ENCODE data around the gene TCF4.
A peak's percentile ranks its signal among the peaks of the same experiment; 100 is the strongest.

TCF4 gene

GRCh38 chr18:55256226-55256928 lies 331.6 kb downstream of the TCF4 start:
- no peak for FAIRE-seq
- no peak for DNase-seq (ENCODE audit: extremely low spot score, insufficient read length, low read depth)

GRCh38 chr18:55253814-55254213 lies 334.2 kb downstream of the TCF4 start:
- FAIRE-seq (no peak), DNase-seq (ENCODE audit: extremely low spot score, insufficient read length, low read depth) (no peak)

DNA sequence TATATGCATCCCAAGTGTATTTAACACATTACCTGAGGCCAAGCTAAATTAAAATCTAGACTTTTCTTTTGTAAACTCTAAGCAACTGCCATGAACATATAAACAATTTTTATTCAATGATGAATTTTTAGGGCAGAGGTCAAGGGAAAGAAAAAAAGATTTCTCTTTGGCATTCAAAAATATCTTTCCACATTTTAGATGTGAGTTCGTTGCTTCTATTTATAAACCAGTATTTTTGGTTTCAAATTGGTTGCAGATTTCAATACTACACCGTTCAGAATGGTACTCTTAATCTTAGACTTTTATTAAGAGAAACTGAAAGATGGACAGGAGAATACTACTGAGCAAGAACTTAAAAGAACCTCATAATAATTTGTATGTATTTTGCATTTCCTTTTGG lies 335.1 kb downstream of the TCF4 start:
- peak; percentile 83 for FAIRE-seq
- DNase-seq (ENCODE audit: extremely low spot score, insufficient read length, low read depth): no peak

DNA sequence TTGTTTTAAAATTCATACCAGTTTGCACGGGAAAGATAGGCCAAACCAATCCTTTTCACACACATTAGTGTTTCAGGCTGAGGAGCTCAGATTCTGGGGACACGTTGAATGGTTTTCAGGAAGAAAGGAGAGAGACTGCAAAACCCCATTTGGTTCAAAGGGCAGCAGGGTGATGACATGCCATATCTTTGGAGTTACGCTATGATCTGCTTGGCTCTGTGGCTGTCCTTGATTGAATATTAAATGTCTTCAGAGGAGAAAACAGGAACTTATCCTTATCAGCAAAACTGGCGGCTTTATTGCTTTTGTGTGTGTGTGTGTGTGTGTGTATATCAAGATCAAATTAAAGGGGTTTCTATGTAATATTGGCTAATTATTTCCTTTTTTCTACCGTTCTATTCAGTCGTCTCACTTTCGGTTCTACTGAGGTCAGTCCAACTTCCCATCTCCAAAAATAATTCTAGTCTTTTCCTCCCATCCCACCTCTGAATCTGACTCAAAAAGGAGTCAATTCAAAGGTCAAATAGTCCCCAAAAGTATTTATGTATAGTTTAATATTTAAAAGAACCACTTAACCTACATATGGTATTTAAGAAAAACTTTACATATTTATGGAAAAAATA lies 335.8 kb downstream of the TCF4 start:
- peak; percentile 80 for FAIRE-seq
- no peak for DNase-seq (ENCODE audit: extremely low spot score, insufficient read length, low read depth)

- DNase-seq (ENCODE audit: extremely low spot score, insufficient read length, low read depth) (no peak), FAIRE-seq (peak; percentile 72)
Observed at GRCh38 chr18:55251254-55251971, 336.6 kb downstream of the TCF4 start.

GRCh38 chr18:55250768-55251173 lies 337.2 kb downstream of the TCF4 start:
- DNase-seq (ENCODE audit: extremely low spot score, insufficient read length, low read depth) (no peak), FAIRE-seq (no peak)

GRCh38 chr18:55249550-55249949 lies 338.4 kb downstream of the TCF4 start:
- DNase-seq (ENCODE audit: extremely low spot score, insufficient read length, low read depth) (no peak), FAIRE-seq (peak; percentile 81)

DNA sequence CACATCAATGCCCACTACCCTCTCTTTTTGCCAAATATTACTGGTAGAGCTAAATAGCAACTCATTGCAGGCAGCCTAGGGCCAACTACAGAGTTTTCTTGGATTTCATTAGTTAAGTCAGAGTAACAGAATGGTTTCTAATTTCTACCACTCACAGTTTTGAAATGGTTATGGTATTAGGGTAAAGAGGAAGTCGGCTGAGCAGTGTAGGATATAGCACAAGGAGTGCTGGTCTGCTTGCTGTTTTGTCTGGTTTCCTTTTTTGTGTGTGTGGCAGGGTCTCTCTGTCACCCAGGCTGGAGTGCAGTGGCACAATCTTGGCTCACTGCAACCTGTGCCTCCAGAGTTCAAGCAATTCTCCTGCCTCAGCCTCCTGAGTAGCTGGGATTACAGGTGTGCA lies 339.5 kb downstream of the TCF4 start:
- FAIRE-seq (no peak), DNase-seq (ENCODE audit: extremely low spot score, insufficient read length, low read depth) (no peak)

- FAIRE-seq (peak; percentile 56), DNase-seq (ENCODE audit: extremely low spot score, insufficient read length, low read depth) (no peak)
Observed at GRCh38 chr18:55247032-55247431, 341.0 kb downstream of the TCF4 start.

- peak; percentile 58 for FAIRE-seq
Observed at GRCh38 chr18:55246278-55246677, 341.7 kb downstream of the TCF4 start.

DNA sequence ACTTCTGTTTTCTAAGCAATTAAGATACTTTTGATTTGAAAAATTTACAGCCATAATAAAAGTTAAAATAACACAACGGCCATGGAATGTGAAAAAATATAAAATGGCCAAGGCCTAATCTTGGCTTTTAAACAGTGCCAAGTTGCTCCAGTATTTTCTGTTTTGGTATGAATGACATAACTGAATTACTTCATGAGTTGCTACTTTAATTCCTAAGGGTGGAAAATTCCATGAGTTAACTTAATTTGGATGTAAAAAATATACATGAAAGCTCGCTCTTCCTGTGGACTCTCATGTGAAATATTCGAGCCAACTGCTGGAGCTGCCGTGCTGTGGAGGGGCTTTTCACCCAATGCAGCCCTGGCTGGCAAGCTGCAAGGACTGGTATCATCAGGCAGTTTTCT lies 342.8 kb downstream of the TCF4 start:
- FAIRE-seq: no peak

More at GRCh38 chr18:55246278-55246677, 341.7 kb downstream of the TCF4 start:
- no peak for DNase-seq (ENCODE audit: extremely low spot score, insufficient read length, low read depth)

GRCh38 chr18:55244546-55244945 lies 343.4 kb downstream of the TCF4 start:
- no peak for FAIRE-seq
- no peak for DNase-seq (ENCODE audit: extremely low spot score, insufficient read length, low read depth)

More for the DNA sequence above, 342.8 kb downstream of the TCF4 start:
- no peak for DNase-seq (ENCODE audit: extremely low spot score, insufficient read length, low read depth)

GRCh38 chr18:55243857-55244256 lies 344.1 kb downstream of the TCF4 start:
- FAIRE-seq (no peak), DNase-seq (ENCODE audit: extremely low spot score, insufficient read length, low read depth) (no peak)

DNA sequence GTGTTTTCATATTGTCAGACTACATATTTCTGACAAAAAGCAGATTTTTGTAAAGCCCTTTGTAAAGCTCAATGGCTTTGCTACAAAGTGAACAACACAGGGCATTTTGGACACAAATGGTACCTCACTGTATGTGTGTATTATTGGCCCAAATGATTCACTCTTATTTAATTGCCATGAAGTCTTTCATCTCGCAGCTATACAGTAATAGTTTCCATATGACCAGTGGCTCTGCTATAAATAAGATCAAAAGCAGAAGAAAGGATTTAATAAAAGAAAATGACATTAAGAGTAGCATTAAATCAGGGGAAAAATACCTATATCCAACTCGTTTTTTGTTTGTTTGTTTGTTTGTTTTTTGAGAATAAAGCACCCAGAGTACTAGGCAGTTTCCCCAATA lies 344.7 kb downstream of the TCF4 start:
- FAIRE-seq: peak; percentile 15
- DNase-seq (ENCODE audit: extremely low spot score, insufficient read length, low read depth): no peak

DNA sequence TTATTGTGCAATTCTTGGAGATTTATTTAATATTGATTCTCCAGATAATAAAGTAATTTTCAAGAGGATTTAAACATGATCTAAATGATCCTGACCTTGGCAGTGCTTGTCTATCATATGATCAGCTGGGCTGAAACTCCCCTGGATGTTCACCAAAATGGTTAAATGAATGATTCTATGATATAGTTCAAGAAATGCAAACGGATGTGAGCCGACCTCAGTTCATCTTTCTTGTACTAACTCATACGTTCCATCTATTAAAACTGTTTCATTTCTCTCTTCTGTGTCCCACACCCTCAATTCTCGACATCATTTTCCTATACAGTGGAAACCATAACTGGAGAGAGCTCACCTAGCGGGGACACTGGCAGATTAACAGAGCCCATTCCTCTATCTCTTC lies 347.0 kb downstream of the TCF4 start:
- DNase-seq (ENCODE audit: extremely low spot score, insufficient read length, low read depth): no peak
- peak; percentile 82 for FAIRE-seq

- peak; percentile 26 for FAIRE-seq
- no peak for DNase-seq (ENCODE audit: extremely low spot score, insufficient read length, low read depth)
Observed at GRCh38 chr18:55239740-55240139, 348.3 kb downstream of the TCF4 start.

DNA sequence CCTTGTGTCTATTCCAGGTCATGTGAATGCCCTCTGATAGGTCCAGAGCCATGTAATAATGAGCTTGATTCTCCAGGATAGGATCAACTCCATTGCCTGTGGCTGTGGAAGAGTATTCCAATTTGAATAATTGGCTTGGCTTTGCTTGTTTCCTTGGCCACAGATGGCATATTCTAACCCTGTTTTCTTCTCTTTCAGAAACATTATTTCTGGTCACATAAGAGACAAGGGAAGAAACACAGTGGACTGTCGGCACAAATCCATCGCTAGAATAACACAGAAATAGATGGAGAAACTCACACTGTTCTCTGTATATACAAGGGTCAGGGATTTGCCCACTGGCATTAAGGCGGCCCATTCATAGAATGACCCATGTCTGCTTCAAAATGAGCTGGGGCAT lies 350.3 kb downstream of the TCF4 start:
- DNase-seq (ENCODE audit: extremely low spot score, insufficient read length, low read depth) (no peak), FAIRE-seq (no peak)

DNA sequence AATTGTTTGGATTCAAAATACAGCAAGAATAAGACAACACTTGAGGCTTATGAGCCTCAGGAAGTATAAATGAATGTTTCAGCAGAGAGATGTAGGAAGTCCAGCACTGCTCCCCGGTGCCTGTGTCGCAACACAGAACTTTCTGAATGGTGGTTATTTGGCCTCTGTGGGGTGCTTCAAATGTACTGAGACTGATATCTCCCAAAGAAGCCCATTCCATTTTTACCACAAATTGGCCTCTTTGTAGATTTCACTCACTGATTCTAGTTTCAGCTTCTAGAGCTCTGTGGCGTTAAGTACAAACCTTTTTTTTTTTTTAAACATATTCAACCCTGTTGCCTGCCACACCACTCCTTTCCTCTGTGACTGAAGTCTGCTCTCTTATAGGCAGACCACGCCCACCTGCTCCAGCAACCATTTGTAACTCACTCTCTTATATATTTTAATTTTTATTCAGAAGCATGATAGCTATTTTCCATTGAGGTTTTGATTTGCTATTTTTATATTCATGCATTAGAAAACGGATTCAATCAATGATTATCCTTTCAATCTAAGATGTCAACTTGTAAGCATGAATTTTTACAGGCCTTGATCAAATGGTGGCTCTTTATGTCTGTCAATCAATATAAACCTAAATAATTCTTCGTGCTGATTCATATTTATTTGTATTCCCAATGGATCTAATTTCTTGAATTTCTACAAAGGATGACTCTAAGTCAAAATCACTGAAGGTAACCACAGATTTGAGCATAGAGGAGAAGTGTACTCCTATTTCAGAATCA lies 351.7 kb downstream of the TCF4 start:
- DNase-seq (ENCODE audit: extremely low spot score, insufficient read length, low read depth) (no peak), FAIRE-seq (peak; percentile 77)

DNA sequence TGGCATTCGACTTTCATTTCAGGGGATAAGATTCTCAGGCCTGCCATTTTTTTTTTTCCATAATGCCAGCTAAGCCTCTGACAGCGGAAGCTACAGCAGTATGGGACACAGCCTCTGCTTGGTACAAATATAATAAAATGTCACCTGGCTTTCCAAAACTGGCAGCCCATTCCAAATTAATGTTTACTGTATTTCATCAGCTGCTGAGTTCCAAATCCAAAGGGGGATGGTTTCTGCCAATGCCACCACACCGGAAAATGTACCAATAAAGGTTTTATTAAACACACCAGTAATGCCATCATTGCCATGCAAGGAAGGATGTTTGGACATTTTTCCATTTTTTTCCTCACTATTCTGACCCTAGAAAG lies 352.9 kb downstream of the TCF4 start:
- no peak for DNase-seq (ENCODE audit: extremely low spot score, insufficient read length, low read depth)

GRCh38 chr18:55234366-55235093 lies 353.5 kb downstream of the TCF4 start:
- peak; percentile 93 for FAIRE-seq

More for the DNA sequence above, 352.9 kb downstream of the TCF4 start:
- no peak for FAIRE-seq

More at GRCh38 chr18:55234366-55235093, 353.5 kb downstream of the TCF4 start:
- DNase-seq (ENCODE audit: extremely low spot score, insufficient read length, low read depth): peak; percentile 46
